KMS-11 (cell line): ENCODE data around the gene POU2AF1.

Experiments used
- H2AFZ ChIP-seq: fragments of 200-600 bp; sonication (generic); 2 replicates; pipeline ENCODE4 v1.6.1; 2016; ENCODE audit warnings: antibody characterized with exemption, mixed run types, low read depth
- H3K27ac ChIP-seq: fragments of 200-600 bp; sonication (generic); 2 replicates; pipeline ENCODE4 v1.6.1; 2016; ENCODE audit warnings: mild to moderate bottlenecking, mixed run types
- H3K27me3 ChIP-seq: fragments of 200-600 bp; sonication (generic); 2 replicates; pipeline ENCODE4 v1.6.1; 2017; ENCODE audit warnings: mild to moderate bottlenecking, low read depth, mixed run types, moderate library complexity; ENCODE audit not compliant: insufficient read depth
- H3K36me3 ChIP-seq: fragments of 200-600 bp; sonication (generic); 2 replicates; pipeline ENCODE4 v1.6.1; 2017; ENCODE audit warnings: mild to moderate bottlenecking, mixed run types; ENCODE audit not compliant: insufficient read depth
- H3K4me1 ChIP-seq: fragments of 200-600 bp; sonication (generic); 2 replicates; pipeline ENCODE4 v1.6.1; 2016; ENCODE audit warnings: mild to moderate bottlenecking, low read depth, mixed run types; ENCODE audit not compliant: poor library complexity, severe bottlenecking
- H3K4me2 ChIP-seq: fragments of 200-600 bp; sonication (generic); 2 replicates; pipeline ENCODE4 v1.7.0; 2016; ENCODE audit warnings: mild to moderate bottlenecking, mixed run types
- H3K4me3 ChIP-seq: fragments of 200-600 bp; sonication (generic); IDR thresholded peaks from 2 replicates; pipeline ENCODE4 v1.6.1; 2017; ENCODE audit warnings: low read depth, low read length, mixed read lengths; ENCODE audit not compliant: insufficient read depth
- H3K79me2 ChIP-seq: fragments of 200-600 bp; sonication (generic); 2 replicates; pipeline ENCODE4 v1.6.1; 2016; ENCODE audit warnings: low read depth, mixed run types; ENCODE audit not compliant: insufficient read depth
- H3K9ac ChIP-seq: fragments of 200-600 bp; sonication (generic); 2 replicates; pipeline ENCODE4 v1.6.1; 2016; ENCODE audit warnings: mild to moderate bottlenecking, mixed run types
- H4K20me1 ChIP-seq: fragments of 200-600 bp; sonication (generic); 2 replicates; pipeline ENCODE4 v1.6.1; 2016; ENCODE audit warnings: mild to moderate bottlenecking, mixed run types; ENCODE audit not compliant: insufficient read depth
- CTCF ChIP-seq: fragments of 200-600 bp; sonication (generic); conservative IDR thresholded peaks from 2 replicates; pipeline ENCODE4 v1.6.1; 2017; ENCODE audit warnings: low read depth, mild to moderate bottlenecking, antibody characterized with exemption, low read length, moderate library complexity, mixed read lengths

POU2AF1 gene

GRCh38 chr11:111384494-111384893 lies 5.4 kb upstream of the POU2AF1 start:
- Histone ChIP-seq H3K4me1 (peaks cover 72% of the 10 kb centered on the region), H3K36me3 (no peaks in the 10 kb centered on the region), H4K20me1 (no peaks in the 10 kb centered on the region), H3K79me2 (peaks cover 10% of the 10 kb centered on the region), H3K27me3 (no peaks in the 10 kb centered on the region), H2AFZ (no peak overlapping the region), H3K9ac (no peak overlapping the region), H3K27ac (no peak overlapping the region), H3K4me3 (no peak overlapping the region), H3K4me2 (no peak overlapping the region)
- TF ChIP-seq CTCF, result no peak

DNA sequence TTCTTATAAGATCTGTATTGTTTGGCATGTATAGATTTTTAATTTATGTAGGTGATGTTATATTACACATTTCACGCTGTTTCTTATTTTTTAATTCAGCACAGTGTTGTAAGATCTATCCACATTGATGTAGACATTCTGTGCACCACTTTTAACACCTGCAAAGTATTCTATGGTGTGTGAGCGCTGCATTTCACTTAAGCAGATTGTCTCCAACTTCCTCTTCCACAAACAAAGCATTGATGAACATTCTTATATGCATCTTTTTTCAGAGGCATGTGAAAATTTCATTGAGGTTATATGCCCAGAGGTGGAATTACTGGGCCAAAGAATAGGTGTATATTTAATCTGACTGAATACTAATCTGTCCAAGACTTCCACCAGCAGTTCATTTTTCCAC lies 3.4 kb upstream of the POU2AF1 start:
- Histone ChIP-seq H3K36me3 (no peaks in the 10 kb centered on the region), H3K79me2 (peaks cover 29% of the 10 kb centered on the region), H3K27me3 (no peaks in the 10 kb centered on the region), H3K27ac (no peak overlapping the region), H2AFZ (no peak overlapping the region), H3K9ac (no peak overlapping the region), H3K4me2 (no peak overlapping the region), H4K20me1 (no peaks in the 10 kb centered on the region), H3K4me1 (peaks cover 52% of the 10 kb centered on the region), H3K4me3 (no peak overlapping the region)
- no peak for TF ChIP-seq CTCF

DNA sequence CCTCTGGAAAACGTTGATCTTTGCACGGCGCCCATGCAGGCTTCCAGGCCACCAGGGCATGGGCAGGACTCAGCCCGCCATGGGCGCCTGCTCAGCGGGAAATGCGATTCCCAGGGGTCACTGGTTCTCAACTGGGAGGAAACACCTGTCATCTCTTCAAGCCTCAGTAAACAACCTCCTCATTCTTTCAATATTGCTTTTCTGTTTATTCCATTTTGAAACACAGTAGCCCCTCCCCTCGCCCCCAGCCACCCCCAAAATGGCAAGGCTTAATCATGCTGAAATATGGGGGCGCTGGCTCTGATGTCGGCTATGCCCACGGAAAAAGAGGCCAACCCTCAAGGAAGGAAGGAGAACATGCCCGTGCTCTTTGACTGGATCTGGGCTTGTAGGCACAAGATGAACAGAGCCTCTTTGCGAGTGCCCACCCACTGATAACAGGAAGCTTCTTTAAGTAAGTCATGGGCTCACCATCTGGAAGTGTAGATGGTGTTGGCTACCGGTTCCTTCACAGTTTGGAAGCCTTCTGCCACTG lies 594 bp upstream of the POU2AF1 start:
- Histone ChIP-seq H4K20me1 (no peaks in the 10 kb centered on the region), H3K27me3 (no peaks in the 10 kb centered on the region), H3K27ac (peak overlapping the region; percentile 90), H2AFZ (peak overlapping the region; percentile 61; the same call in 1 of the 2 replicates), H3K79me2 (peaks cover 56% of the 10 kb centered on the region), H3K36me3 (no peaks in the 10 kb centered on the region), H3K4me1 (peaks cover 72% of the 10 kb centered on the region), H3K4me2 (peak overlapping the region; percentile 95), H3K4me3 (no peak overlapping the region), H3K9ac (peak overlapping the region; percentile 79)
- TF ChIP-seq CTCF, result no peak

DNA sequence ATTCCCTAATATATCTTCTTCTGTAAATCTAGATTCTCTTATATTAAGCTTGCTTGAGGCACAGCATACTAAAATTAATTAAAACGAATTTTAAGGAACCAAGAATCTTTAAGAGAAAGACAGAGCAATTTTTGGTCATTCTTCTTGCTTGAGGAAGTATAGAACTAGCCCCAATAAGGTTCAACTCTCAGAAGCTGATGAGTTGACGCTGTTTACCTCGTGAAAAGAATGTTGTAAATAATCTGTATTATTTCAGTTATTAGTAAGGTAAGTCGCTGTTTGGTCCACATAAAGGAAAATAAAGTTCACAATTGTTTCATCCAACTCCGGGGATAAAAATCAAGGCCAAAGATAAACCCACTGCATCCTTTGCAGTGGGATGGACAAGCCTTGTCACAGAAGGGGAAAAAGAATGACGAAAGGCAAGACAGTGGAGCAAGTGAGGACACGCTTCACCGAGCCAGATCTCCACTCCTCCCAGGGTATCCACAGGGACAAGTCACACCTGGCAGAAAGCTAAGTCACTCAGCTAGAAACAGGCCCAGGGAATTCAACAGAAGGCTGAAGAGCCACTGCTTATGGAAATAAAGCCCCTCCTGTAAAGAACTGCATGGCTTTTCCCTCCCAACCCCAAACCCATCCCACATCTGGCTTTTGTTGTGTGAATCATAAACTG lies 752 bp downstream of the POU2AF1 start:
- H3K27ac ChIP-seq, result peak overlapping the region; percentile 90
- no peak overlapping the region for H2AFZ ChIP-seq
- peaks cover 69% of the 10 kb centered on the region for H3K79me2 ChIP-seq
- TF ChIP-seq CTCF, result no peak
- H3K4me3 ChIP-seq, result no peak overlapping the region
- H3K4me2 ChIP-seq, result peak overlapping the region; percentile 98
- H3K9ac ChIP-seq, result peak overlapping the region; percentile 79
- H3K27me3 ChIP-seq, result no peaks in the 10 kb centered on the region
- no peaks in the 10 kb centered on the region for H3K36me3 ChIP-seq
- H3K4me1 ChIP-seq, result peaks cover 76% of the 10 kb centered on the region
- no peaks in the 10 kb centered on the region for H4K20me1 ChIP-seq
